Mucosa of stomach (tissue), 1 donor: ENCODE measurements around the gene ZFP36L1.

Source experiments
- H3K27me3 ChIP-seq: one replicate; pipeline ENCODE4 v1.7.0; 2013; ENCODE audit warnings: mild to moderate bottlenecking, low read length; ENCODE audit not compliant: control insufficient read depth, insufficient read depth
- H3K36me3 ChIP-seq: one replicate; pipeline ENCODE4 v1.7.0; 2013; ENCODE audit warnings: low read length; ENCODE audit not compliant: control insufficient read depth, insufficient read depth
- H3K4me1 ChIP-seq: one replicate; pipeline ENCODE4 v1.7.0; 2013; ENCODE audit warnings: mild to moderate bottlenecking, low read length; ENCODE audit not compliant: control insufficient read depth, insufficient read depth
- H3K4me3 ChIP-seq: one replicate; pipeline ENCODE4 v1.7.0; 2013; ENCODE audit warnings: low read length
- H3K9ac ChIP-seq: one replicate; pipeline ENCODE4 v1.7.0; 2013; ENCODE audit warnings: mild to moderate bottlenecking, low read length, moderate library complexity
- H3K9me3 ChIP-seq: one replicate; pipeline ENCODE4 v1.7.0; 2013; ENCODE audit warnings: mild to moderate bottlenecking, low read length, moderate library complexity; ENCODE audit not compliant: control insufficient read depth
- donor health status: Pancreatic carcinoma.

The ZFP36L1 gene

GRCh38 chr14:68760761-68761160 lies 32.1 kb downstream of the ZFP36L1 start:
- Histone ChIP-seq H3K4me1 (peaks cover 65% of the 10 kb centered on the region), H3K9me3 (no peaks in the 10 kb centered on the region), H3K4me3 (no peak overlapping the region), H3K27me3 (no peaks in the 10 kb centered on the region), H3K36me3 (no peaks in the 10 kb centered on the region), H3K9ac (no peak overlapping the region)

GRCh38 chr14:68759937-68760336 lies 32.9 kb downstream of the ZFP36L1 start:
- no peak overlapping the region for H3K4me3 ChIP-seq
- no peaks in the 10 kb centered on the region for H3K27me3 ChIP-seq
- H3K4me1 ChIP-seq = peaks cover 68% of the 10 kb centered on the region
- no peak overlapping the region for H3K9ac ChIP-seq
- no peaks in the 10 kb centered on the region for H3K9me3 ChIP-seq
- no peaks in the 10 kb centered on the region for H3K36me3 ChIP-seq

GRCh38 chr14:68759017-68759560 lies 33.8 kb downstream of the ZFP36L1 start:
- H3K4me1 ChIP-seq = peaks cover 68% of the 10 kb centered on the region

GRCh38 chr14:68758301-68758700 lies 34.6 kb downstream of the ZFP36L1 start:
- Histone ChIP-seq H3K4me3 (no peak overlapping the region), H3K4me1 (peaks cover 66% of the 10 kb centered on the region), H3K9ac (no peak overlapping the region), H3K27me3 (no peaks in the 10 kb centered on the region), H3K36me3 (no peaks in the 10 kb centered on the region), H3K9me3 (no peaks in the 10 kb centered on the region)

More at GRCh38 chr14:68759017-68759560, 33.8 kb downstream of the ZFP36L1 start:
- Histone ChIP-seq H3K9ac (no peak overlapping the region), H3K4me3 (no peak overlapping the region), H3K27me3 (no peaks in the 10 kb centered on the region), H3K9me3 (no peaks in the 10 kb centered on the region), H3K36me3 (no peaks in the 10 kb centered on the region)

- H3K9me3 ChIP-seq = no peaks in the 10 kb centered on the region
- no peak overlapping the region for H3K9ac ChIP-seq
- peaks cover 60% of the 10 kb centered on the region for H3K4me1 ChIP-seq
Observed at GRCh38 chr14:68757618-68758081, 35.2 kb downstream of the ZFP36L1 start.

GRCh38 chr14:68756734-68757133 lies 36.1 kb downstream of the ZFP36L1 start:
- Histone ChIP-seq H3K27me3 (no peaks in the 10 kb centered on the region), H3K4me3 (no peak overlapping the region), H3K9ac (no peak overlapping the region), H3K9me3 (no peaks in the 10 kb centered on the region), H3K4me1 (peaks cover 53% of the 10 kb centered on the region), H3K36me3 (no peaks in the 10 kb centered on the region)

More at GRCh38 chr14:68757618-68758081, 35.2 kb downstream of the ZFP36L1 start:
- no peak overlapping the region for H3K4me3 ChIP-seq
- no peaks in the 10 kb centered on the region for H3K36me3 ChIP-seq
- H3K27me3 ChIP-seq = no peaks in the 10 kb centered on the region

- peaks cover 46% of the 10 kb centered on the region for H3K4me1 ChIP-seq
- no peak overlapping the region for H3K9ac ChIP-seq
- no peaks in the 10 kb centered on the region for H3K36me3 ChIP-seq
- H3K9me3 ChIP-seq = no peaks in the 10 kb centered on the region
- H3K27me3 ChIP-seq = no peaks in the 10 kb centered on the region
- H3K4me3 ChIP-seq = no peak overlapping the region
Observed at GRCh38 chr14:68756000-68756481, 36.8 kb downstream of the ZFP36L1 start.

- Histone ChIP-seq H3K9ac (no peak overlapping the region), H3K4me1 (peaks cover 40% of the 10 kb centered on the region)
Observed at GRCh38 chr14:68755016-68755353, 37.9 kb downstream of the ZFP36L1 start.

GRCh38 chr14:68753690-68754089 lies 39.2 kb downstream of the ZFP36L1 start:
- Histone ChIP-seq H3K4me1 (peaks cover 38% of the 10 kb centered on the region), H3K4me3 (no peak overlapping the region), H3K36me3 (no peaks in the 10 kb centered on the region), H3K27me3 (no peaks in the 10 kb centered on the region), H3K9ac (no peak overlapping the region), H3K9me3 (no peaks in the 10 kb centered on the region)

More at GRCh38 chr14:68755016-68755353, 37.9 kb downstream of the ZFP36L1 start:
- Histone ChIP-seq H3K36me3 (no peaks in the 10 kb centered on the region), H3K9me3 (no peaks in the 10 kb centered on the region), H3K27me3 (no peaks in the 10 kb centered on the region), H3K4me3 (no peak overlapping the region)

- Histone ChIP-seq H3K9me3 (no peaks in the 10 kb centered on the region), H3K4me1 (peaks cover 25% of the 10 kb centered on the region), H3K36me3 (no peaks in the 10 kb centered on the region), H3K4me3 (no peak overlapping the region), H3K27me3 (no peaks in the 10 kb centered on the region), H3K9ac (no peak overlapping the region)
Observed at GRCh38 chr14:68752271-68753006, 40.4 kb downstream of the ZFP36L1 start.

- Histone ChIP-seq H3K4me1 (peaks cover 6% of the 10 kb centered on the region), H3K27me3 (no peaks in the 10 kb centered on the region), H3K36me3 (no peaks in the 10 kb centered on the region), H3K9me3 (no peaks in the 10 kb centered on the region), H3K4me3 (no peak overlapping the region), H3K9ac (no peak overlapping the region)
Observed at GRCh38 chr14:68749487-68750475, 43.1 kb downstream of the ZFP36L1 start.
